HPDE6-E6E7 (cell line): ENCODE measurements around the gene RGL4.
"Not testable (repeated sequence)": the region's sequence is repeated elsewhere in the genome, so short reads cannot be mapped to it uniquely, and the experiment has no call there.

Source experiments
- DNase-seq: peaks from one replicate; pipeline ENCODE4 v3.0.0; 2011; ENCODE audit warnings: missing footprints; ENCODE audit errors: extremely low spot score

The RGL4 gene

GRCh38 chr22:23698673-23699235 is 7.9 kb downstream of the RGL4 start:
- no peak for DNase-seq

DNA sequence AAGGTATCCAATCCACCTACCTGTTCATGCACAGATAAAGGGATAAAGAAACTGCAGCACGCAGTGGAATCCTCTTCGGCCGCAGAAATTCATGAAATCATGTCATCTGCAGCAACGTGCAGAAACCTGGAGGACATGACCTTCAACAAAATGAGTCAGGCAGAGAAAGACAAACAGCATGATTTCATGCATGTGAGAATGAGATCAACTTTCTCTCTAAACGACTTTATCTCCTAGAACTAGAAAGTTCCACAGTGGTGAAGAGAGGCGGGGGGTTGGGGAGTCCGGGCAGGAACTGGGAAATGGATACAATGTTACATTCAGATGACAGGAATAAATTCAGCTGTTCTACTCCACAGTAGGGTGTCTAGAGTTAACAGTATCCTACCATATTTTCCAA is 9.9 kb downstream of the RGL4 start:
- no peak for DNase-seq

DNA sequence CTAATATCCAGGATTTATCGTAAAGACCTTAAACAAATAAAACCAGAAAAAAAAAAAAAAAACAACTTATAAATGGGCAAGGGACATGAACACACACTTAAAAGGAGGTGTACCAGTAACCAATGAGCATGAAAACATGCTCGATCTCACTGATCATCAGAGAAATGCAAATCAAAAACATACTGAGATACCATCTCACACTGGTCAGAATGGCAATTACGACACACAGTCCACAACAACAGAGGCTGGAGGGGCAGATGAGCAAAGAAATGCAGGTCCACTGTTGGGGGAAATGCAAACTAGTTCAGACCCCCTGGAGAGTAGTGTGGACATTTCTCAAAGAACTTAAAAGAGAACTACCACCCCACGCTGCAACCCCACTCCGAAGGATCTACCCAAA is 13.2 kb downstream of the RGL4 start:
- no peak for DNase-seq

GRCh38 chr22:23704829-23705228 is 14.0 kb downstream of the RGL4 start:
- no peak for DNase-seq

GRCh38 chr22:23705358-23705757 is 14.5 kb downstream of the RGL4 start:
- DNase-seq: no peak

- DNase-seq: no peak
These were observed 17.5 kb downstream of the RGL4 start for GRCh38 chr22:23708270-23708669.

GRCh38 chr22:23709107-23709506 is 18.3 kb downstream of the RGL4 start:
- DNase-seq: no peak

DNA sequence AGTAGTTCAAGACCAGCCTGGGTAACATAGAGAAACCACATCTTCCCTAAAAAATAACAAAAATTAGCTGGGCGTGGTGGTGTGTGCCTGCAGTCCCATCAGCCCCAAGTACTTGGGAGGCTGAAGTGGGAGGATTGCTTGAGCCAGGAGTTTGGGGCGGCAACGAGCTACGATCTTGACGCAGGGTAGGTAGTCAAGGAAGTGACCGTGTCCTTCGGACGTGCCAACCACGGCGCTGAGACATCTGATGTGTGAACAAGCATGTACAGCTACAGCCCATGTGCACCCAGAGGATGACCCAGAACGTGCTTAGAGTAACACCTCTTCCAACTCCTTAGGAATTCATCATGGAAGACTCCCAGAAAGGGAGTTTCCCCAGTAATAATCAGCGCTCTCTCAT is 21.4 kb downstream of the RGL4 start:
- no peak for DNase-seq

DNA sequence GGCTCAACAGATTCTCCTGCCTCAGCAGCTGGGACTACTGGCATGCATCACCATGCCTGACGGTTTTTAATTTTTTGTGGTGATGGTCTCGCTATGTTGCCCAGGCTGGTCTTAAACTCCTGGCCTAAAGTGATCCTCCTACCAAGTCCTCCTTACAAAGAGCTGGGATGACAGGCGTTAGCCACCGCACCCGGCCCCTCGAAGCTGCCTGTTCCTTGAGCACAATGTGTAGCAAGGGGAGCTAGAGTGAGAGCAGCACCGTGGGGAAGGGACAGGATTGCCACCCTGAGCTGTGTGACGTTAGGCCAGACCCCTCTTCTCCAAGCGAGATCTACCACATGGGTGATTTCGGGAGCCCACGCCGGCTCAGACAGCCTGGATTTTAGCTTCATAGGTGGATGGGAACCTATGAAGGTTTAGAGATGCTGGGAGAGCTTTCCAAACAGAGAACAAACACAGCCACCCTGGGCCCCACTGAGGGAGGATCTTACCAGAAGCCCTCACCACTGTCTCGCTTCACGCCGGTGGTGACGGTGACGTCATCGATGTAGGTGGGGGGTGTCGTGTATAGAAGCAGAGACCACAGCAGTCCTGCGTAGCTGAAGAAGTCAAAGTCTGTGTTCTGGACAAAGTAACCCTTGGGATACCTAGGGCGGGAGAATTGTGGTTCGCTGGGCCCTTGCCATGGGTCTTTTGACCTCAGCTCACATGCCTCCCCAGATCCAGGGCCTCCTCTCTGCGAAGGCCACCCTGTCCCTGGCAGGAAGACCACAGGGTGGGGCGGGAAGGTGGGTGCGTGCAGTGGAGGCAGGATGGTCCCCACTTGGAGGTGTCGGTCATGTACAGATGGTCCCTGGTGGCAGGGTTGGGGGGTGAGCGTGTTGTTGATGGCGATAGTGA is 23.1 kb downstream of the RGL4 start:
- no peak for DNase-seq

DNA sequence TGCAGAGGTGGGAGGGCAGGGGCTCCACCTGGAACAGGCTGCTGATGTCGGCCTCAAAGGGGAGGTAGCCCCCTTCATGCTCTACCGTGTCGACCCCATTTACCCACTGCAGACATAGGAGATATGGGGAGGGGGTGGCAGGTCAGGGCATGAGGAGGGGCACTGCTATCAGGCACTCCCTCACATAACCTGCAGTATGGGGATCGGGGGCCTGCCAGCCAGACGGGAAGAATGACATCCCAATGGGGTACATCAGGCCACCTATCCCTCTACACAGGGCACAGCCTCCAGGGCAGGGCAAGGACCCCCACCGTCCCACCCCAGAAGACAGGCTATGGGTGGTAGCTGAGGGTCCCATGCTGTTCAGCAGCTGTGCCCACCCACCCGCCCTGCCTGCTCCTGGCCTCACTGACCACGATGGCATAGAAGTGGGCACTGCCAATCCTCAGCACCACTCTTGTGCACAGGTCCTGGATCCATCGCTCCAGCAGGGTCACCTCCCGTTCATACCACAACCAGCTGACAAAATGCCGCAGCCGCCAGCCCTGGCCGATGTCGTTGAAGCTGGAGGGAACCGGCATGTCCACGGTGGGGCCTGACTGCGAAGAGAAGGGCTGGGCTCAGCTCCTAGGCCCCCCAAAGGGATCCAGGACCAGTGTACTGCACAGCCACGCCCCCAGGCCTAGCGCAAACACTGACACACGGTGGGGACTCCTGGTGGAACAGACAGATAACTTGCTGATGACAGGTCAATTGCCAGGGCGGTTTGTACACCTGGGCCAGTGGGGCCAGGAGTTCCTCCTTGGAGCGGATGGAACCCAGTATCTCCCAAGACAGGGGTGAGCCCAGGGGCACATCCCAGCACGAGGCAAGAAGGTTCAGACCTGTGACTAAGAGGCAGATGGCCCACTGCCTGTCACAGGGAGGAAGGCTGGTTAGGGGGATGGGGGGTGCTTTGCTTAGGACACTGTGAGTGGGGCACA is 24.1 kb downstream of the RGL4 start:
- DNase-seq: no peak

- no peak for DNase-seq
These were observed 25.1 kb downstream of the RGL4 start for GRCh38 chr22:23715806-23716375.

- DNase-seq: peak; percentile 83
These were observed 26.3 kb downstream of the RGL4 start for GRCh38 chr22:23716811-23717801.

- DNase-seq: no peak
These were observed 27.8 kb downstream of the RGL4 start for GRCh38 chr22:23718371-23719165.

DNA sequence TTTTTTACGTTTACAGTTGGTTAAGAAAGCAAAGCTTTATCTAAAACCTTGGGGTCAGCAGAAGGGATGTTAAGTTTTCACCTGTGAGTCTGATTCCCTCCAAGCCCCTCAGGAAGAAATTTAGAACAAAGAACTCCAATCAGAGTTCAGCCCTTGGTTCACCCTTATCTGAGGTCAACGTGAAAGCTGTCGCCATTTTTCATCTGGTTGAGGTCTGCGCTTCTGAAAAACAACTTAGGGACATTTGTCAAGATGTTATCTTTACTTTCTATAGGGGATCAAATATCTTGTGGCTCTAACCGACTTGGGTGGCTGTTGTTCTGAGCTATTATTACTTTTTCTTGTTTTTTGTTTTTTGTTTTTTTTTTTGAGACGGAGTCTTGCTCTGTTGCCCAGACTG is 30.0 kb downstream of the RGL4 start:
- no peak for DNase-seq

- no peak for DNase-seq
These were observed 31.3 kb downstream of the RGL4 start for GRCh38 chr22:23722160-23722559.

DNA sequence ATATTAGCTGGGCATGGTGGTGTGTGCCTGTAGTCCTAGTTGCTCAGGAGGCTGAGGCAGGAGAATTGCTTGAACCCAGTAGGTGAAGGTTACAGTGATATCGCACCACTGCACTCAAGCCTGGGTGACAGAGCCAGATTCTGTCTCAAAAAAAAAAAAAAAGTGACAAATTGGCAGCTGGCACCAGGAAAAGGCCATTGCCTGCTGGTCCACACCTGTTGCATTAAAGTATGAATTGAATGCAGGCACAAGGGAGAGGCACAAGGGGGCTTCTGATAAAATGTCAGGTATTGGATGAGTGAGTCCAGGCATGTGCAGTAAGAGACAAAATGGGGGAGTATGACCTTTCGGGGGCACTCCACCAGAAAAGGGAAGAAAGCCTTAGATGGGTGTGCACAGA is 31.9 kb downstream of the RGL4 start:
- no peak for DNase-seq

GRCh38 chr22:23728108-23728507 is 37.3 kb downstream of the RGL4 start:
- not testable (repeated sequence) for DNase-seq

- DNase-seq: no peak
These were observed 46.9 kb downstream of the RGL4 start for GRCh38 chr22:23737696-23738095.

DNA sequence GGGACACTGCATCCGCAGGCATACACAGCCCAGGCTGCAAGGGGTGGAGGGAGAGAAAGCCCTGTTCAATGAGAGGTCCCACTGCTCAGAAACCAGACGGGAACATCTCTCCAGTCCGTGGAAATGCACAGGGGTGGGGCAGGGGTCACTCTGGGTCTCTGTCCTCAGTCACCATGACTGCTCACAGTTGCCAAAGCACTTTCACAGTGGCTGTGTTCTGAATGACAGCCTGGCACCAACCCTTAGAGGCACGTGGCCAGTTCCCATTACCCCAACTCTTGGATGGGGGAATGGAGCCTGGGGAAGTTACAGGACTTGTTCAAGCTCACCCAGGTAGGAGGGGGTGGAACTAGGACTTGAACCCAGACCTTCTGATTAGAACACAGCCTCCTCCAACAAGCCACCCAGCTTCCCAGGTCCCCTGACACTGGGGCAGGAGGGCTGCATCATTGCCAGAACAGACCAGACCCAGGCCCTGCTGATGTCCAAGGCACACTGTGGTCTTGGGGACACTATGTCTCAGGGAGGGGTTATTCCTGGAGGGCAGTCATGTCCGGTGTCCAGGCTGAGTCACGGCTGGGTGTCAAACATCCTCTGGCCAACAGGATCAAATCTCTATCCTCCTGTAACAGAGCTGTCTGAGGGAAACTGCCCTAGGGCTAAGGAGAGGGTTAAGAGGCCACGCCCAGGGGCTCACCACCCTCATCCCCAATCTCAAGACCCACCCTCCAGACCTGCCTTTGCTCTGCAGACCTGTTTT is 51.9 kb downstream of the RGL4 start:
- DNase-seq: no peak
